Measurements from ENCODE around the gene VAV3. TPM values are rescaled to one million over a fixed set of nuclear protein-coding genes. Genes with fewer than 3 reads are reported as not detected.
"Not testable (repeated sequence)": the region's sequence is repeated elsewhere in the genome, so short reads cannot be mapped to it uniquely, and the experiment has no call there.

Gene VAV3
- total RNA-seq, 1 donor: 41.1 TPM

DNA sequence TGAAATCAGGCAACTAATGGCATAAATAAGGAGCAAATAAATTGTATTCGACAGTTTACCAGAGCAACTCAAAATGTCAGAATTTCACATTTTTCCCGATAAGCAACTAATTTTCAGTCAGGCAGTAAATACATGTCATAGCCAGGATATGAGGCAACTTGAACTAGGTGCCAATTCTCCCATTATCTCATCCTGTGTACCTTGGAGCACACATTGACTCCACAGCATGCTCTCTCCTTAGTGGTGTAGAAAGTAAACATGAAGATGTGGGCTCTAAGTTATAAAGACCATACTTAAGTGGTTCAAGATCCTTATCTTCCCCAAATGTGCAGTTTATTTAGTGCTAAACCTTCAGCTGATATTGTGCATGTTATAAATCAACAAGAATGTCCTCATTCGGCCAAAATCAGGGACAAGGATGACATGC lies 197.8 kb downstream of the VAV3 start:
- H3K27me3 ChIP-seq (ENCODE audit: insufficient read depth, low read length): no peaks in the 10 kb centered on the region
- no peaks in the 10 kb centered on the region for H3K9me3 ChIP-seq (ENCODE audit: low read depth, low read length)
- H3K4me3 ChIP-seq (ENCODE audit: low read length): no peak overlapping the region

GRCh38 chr1:107766533-107766932 lies 198.4 kb downstream of the VAV3 start:
- no peak overlapping the region for H3K4me3 ChIP-seq (ENCODE audit: low read length)
- no peaks in the 10 kb centered on the region for H3K27me3 ChIP-seq (ENCODE audit: insufficient read depth, low read length)
- no peaks in the 10 kb centered on the region for H3K9me3 ChIP-seq (ENCODE audit: low read depth, low read length)
- no peaks in the 10 kb centered on the region for H3K4me1 ChIP-seq (ENCODE audit: insufficient read depth, low read length)

More for the DNA sequence above, 197.8 kb downstream of the VAV3 start:
- no peaks in the 10 kb centered on the region for H3K4me1 ChIP-seq (ENCODE audit: insufficient read depth, low read length)

DNA sequence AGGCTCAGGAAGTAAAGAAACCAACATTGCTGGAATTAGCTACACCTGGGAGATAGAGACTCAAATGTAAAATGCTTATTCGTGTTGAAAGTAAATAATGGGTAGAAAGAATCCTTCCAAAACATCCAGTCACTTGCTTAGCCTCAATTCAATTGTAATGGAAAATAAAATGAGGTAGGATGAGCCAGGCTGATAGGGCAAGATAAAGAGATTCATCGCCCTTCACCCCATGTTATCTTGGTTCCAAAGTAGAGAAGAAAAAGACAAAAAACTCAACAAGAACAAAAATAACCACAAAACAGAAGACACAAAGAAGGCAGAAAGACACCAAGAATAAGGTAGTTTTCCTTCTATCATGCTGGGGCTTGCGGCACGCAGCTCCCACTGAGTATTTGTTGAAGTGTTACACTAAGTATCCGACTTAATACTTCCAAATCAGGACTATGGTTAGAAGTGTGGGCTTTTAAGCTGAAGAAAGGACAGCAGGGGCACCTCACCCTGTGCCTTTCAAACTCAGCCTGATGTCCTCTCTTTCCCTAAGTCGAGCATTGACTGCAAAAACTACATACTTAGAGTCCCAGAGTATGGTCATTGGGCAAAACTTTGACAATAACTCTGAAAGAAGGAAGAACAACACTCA lies 202.1 kb downstream of the VAV3 start:
- no peaks in the 10 kb centered on the region for H3K4me1 ChIP-seq (ENCODE audit: insufficient read depth, low read length)
- H3K27me3 ChIP-seq (ENCODE audit: insufficient read depth, low read length): no peaks in the 10 kb centered on the region
- H3K4me3 ChIP-seq (ENCODE audit: low read length): no peak overlapping the region
- H3K9me3 ChIP-seq (ENCODE audit: low read depth, low read length): no peaks in the 10 kb centered on the region

DNA sequence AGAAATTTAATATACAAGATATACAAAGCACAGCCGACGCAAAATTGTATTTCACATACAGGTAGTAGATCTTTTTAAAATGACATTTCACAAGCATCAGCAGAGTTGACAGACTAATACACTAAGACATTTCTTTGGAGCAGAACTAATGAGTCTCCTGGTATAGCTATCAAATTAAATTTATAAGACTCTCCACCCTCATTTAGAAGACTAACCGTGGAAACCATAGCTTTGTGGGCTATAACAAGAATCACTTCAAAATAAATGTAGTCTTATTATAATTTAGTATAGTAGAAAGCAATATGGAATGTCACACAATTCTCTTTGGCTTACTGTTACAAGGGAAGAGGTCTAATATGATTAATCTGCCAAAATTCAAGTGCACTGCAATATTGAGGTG lies 204.9 kb downstream of the VAV3 start:
- Histone ChIP-seq H3K9me3 (ENCODE audit: low read depth, low read length) (no peaks in the 10 kb centered on the region), H3K4me1 (ENCODE audit: insufficient read depth, low read length) (no peaks in the 10 kb centered on the region), H3K4me3 (ENCODE audit: low read length) (no peak overlapping the region), H3K27me3 (ENCODE audit: insufficient read depth, low read length) (no peaks in the 10 kb centered on the region)

DNA sequence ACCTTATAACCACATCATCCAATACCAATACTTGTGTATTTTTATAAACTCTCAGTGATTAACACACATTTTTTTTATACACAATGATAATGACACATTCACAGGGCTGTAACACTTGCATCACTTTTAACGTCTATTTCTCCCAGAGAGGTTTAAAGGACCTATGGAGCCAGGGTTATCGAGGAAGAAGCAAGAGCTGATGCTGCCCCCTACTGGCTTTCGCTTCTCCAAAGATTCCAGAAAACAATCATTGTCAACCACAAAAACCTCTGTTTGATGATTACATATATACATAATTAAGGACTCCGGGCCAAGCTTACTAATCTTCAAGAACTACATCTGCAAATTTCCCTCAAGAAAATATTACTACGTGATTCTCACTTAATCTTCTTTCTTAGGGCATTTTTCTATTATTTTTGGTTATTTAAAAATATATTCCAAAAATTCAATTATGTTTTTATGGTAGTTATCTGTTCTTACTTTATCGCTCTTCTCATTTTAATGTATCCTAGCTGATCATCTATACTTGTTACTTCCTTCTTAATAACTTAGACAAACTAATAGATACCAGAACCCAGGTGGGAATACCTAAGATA lies 214.5 kb downstream of the VAV3 start:
- no peak overlapping the region for H3K4me3 ChIP-seq (ENCODE audit: low read length)
- no peaks in the 10 kb centered on the region for H3K9me3 ChIP-seq (ENCODE audit: low read depth, low read length)
- no peaks in the 10 kb centered on the region for H3K4me1 ChIP-seq (ENCODE audit: insufficient read depth, low read length)
- H3K27me3 ChIP-seq (ENCODE audit: insufficient read depth, low read length): no peaks in the 10 kb centered on the region

DNA sequence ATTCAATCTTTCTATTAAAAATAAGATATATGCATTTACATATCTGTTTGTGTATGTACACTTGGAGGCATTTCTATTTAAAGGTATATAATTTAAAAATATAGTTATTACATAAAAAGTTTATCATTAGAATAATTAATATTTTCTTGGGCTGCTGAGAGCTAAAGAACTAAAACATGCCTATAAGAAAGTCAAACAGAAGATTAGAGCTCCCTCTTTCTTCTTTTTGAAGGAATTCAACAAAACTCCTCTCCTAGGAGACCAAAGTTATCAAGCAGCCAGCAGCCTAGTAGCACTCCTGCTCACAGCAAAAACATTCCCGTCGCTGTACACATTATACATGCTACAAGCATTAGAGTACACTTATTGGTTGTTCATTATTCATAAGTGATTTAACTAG lies 216.4 kb downstream of the VAV3 start:
- Histone ChIP-seq H3K4me3 (ENCODE audit: low read length) (no peak overlapping the region), H3K4me1 (ENCODE audit: insufficient read depth, low read length) (no peaks in the 10 kb centered on the region), H3K9me3 (ENCODE audit: low read depth, low read length) (no peaks in the 10 kb centered on the region), H3K27me3 (ENCODE audit: insufficient read depth, low read length) (no peaks in the 10 kb centered on the region)

GRCh38 chr1:107741242-107741641 lies 223.7 kb downstream of the VAV3 start:
- peaks cover 15% of the 10 kb centered on the region for H3K4me1 ChIP-seq (ENCODE audit: insufficient read depth, low read length)
- no peaks in the 10 kb centered on the region for H3K27me3 ChIP-seq (ENCODE audit: insufficient read depth, low read length)
- H3K4me3 ChIP-seq (ENCODE audit: low read length): no peak overlapping the region

GRCh38 chr1:107740579-107740978 lies 224.4 kb downstream of the VAV3 start:
- Histone ChIP-seq H3K9me3 (ENCODE audit: low read depth, low read length) (no peaks in the 10 kb centered on the region), H3K27me3 (ENCODE audit: insufficient read depth, low read length) (no peaks in the 10 kb centered on the region), H3K4me3 (ENCODE audit: low read length) (no peak overlapping the region), H3K4me1 (ENCODE audit: insufficient read depth, low read length) (peaks cover 15% of the 10 kb centered on the region)

More at GRCh38 chr1:107741242-107741641, 223.7 kb downstream of the VAV3 start:
- H3K9me3 ChIP-seq (ENCODE audit: low read depth, low read length): no peaks in the 10 kb centered on the region

DNA sequence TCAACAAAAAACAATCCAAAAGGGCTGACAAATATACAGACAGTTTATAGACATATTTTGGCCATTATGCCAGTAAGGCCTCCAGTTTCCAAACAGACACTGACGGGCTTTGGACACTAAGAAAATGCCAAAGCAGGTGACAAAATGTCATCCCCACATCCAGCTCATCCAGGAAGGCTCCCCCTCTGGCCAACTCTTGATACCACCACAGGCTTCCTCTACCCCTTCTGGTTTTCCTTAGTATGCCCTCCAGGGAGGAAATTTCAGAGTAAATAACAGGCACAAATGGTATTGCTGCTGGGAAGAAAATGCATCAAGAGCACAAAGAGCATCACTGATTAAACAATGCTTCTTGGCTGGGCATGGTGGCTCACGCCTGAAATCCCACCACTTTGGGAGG lies 225.3 kb downstream of the VAV3 start:
- H3K4me3 ChIP-seq (ENCODE audit: low read length): no peak overlapping the region
- H3K9me3 ChIP-seq (ENCODE audit: low read depth, low read length): no peaks in the 10 kb centered on the region
- no peaks in the 10 kb centered on the region for H3K27me3 ChIP-seq (ENCODE audit: insufficient read depth, low read length)
- peaks cover 15% of the 10 kb centered on the region for H3K4me1 ChIP-seq (ENCODE audit: insufficient read depth, low read length)

DNA sequence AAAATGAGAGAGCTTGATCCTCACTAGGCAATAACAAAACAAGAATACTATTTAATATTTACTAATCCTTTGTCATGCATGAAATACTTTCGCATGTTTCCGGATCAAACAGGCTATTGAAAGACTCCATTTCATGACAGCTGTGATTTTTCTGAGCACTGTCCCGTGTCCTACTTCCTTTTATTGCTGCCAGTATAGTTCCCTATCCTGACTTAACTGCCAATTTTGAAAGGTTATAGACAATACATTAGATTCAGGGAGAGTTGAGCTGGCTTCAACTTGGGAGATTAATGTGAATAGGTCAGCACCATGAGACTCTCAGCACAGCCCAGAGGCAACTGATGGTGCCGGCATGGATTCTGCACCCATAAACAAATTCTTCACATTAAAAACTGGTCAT lies 225.8 kb downstream of the VAV3 start:
- H3K9me3 ChIP-seq (ENCODE audit: low read depth, low read length): no peaks in the 10 kb centered on the region
- peaks cover 15% of the 10 kb centered on the region for H3K4me1 ChIP-seq (ENCODE audit: insufficient read depth, low read length)
- no peak overlapping the region for H3K4me3 ChIP-seq (ENCODE audit: low read length)
- H3K27me3 ChIP-seq (ENCODE audit: insufficient read depth, low read length): no peaks in the 10 kb centered on the region

DNA sequence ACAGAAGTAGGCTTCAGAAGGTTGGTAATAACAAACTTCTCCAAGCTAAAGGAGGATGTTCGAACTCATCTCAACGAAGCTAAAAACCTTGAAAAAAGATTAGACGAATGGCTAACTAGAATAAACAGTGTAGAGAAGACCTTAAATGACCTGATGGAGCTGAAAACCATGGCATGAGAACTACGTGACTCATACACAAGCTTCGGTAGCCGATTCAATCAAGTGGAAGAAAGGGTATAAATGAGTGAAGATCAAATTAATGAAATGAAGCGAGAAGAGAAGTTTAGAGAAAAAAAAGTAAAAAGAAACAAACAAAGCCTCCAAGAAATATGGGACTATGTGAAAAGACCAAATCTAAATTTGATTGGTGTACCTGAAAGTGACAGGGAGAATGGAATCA lies 231.6 kb downstream of the VAV3 start:
- not testable (repeated sequence) for H3K27me3 ChIP-seq (ENCODE audit: insufficient read depth, low read length); H3K4me3 ChIP-seq (ENCODE audit: low read length); H3K9me3 ChIP-seq (ENCODE audit: low read depth, low read length); H3K4me1 ChIP-seq (ENCODE audit: insufficient read depth, low read length)

DNA sequence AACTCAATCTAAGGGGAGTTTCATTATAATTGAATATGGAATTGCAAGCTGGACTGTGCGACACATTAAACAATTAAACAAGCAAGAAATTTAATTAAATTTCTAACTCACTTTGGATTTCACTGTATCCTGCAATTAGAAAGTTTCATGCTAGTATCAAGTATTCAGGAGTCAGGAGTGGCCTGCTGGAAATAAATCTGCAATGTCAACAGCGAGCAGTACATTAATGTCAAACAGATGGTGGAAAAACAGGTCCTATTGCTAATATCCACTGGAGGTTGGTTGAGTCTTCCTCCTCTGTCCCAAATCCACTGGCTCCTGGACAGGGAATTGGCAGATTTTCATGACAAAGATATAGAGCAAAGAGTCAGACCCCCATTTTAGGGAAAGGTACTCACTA lies 237.1 kb downstream of the VAV3 start:
- no peak overlapping the region for H3K4me3 ChIP-seq (ENCODE audit: low read length)
- H3K27me3 ChIP-seq (ENCODE audit: insufficient read depth, low read length): no peaks in the 10 kb centered on the region
- H3K9me3 ChIP-seq (ENCODE audit: low read depth, low read length): no peaks in the 10 kb centered on the region
- H3K4me1 ChIP-seq (ENCODE audit: insufficient read depth, low read length): no peaks in the 10 kb centered on the region

DNA sequence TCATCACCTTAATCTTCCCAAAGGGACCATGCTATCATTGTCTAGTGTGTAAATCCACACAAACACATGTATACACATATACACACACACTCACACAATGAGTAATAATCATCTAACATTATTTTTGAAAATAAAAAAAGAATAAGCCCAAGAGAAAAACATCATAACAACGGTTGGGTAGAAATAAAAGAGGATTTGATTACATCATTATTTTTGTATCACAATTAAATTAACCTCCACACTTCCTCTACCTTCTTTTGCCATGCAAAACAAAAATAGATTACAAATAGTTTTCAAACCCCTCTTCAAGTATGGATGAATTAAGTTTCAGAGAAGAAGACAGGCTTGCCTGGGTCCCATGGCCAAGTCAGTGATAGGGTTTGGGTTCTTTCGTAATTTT lies 238.1 kb downstream of the VAV3 start:
- Histone ChIP-seq H3K27me3 (ENCODE audit: insufficient read depth, low read length) (no peaks in the 10 kb centered on the region), H3K4me3 (ENCODE audit: low read length) (no peak overlapping the region), H3K9me3 (ENCODE audit: low read depth, low read length) (no peaks in the 10 kb centered on the region), H3K4me1 (ENCODE audit: insufficient read depth, low read length) (no peaks in the 10 kb centered on the region)

DNA sequence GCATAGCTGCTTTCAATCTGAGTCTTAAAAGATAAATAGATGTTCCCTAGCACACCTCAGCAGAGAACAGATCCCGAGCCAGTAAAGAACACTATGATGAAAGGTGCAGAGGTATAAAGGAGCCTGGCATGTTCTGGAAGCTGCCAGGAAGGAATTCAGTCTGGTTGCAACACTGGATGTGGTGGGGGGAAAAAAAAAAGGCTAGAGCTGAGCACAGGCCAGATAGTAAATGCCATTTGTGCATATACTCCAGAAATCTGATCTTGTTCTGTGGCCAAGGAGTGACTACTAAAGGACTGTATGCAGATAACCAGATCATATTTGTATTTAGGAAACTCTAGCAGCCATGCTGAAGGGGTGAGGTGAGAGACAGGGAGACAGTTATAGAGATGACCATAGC lies 240.3 kb downstream of the VAV3 start:
- no peaks in the 10 kb centered on the region for H3K27me3 ChIP-seq (ENCODE audit: insufficient read depth, low read length)
- no peak overlapping the region for H3K4me3 ChIP-seq (ENCODE audit: low read length)
- H3K4me1 ChIP-seq (ENCODE audit: insufficient read depth, low read length): no peaks in the 10 kb centered on the region
- no peaks in the 10 kb centered on the region for H3K9me3 ChIP-seq (ENCODE audit: low read depth, low read length)

- H3K9me3 ChIP-seq (ENCODE audit: low read depth, low read length); H3K27me3 ChIP-seq (ENCODE audit: insufficient read depth, low read length); H3K4me1 ChIP-seq (ENCODE audit: insufficient read depth, low read length); H3K4me3 ChIP-seq (ENCODE audit: low read length): not testable (repeated sequence)
Observed at GRCh38 chr1:107720210-107720609, 244.8 kb downstream of the VAV3 start.

- Histone ChIP-seq H3K4me3 (ENCODE audit: low read length) (no peak overlapping the region), H3K9me3 (ENCODE audit: low read depth, low read length) (no peaks in the 10 kb centered on the region), H3K4me1 (ENCODE audit: insufficient read depth, low read length) (no peaks in the 10 kb centered on the region), H3K27me3 (ENCODE audit: insufficient read depth, low read length) (no peaks in the 10 kb centered on the region)
Observed at GRCh38 chr1:107710005-107710404, 255.0 kb downstream of the VAV3 start.

Data from mononuclear cell (primary cell).